PC-3 (cell line): Measurements from ENCODE around the gene RTP5.

ENCODE experiments used
- EZH2phosphoT487 ChIP-seq: fragments of 300-600 bp; sonication (generic); IDR thresholded peaks from 2 replicates; pipeline ENCODE4 v1.6.1; 2018; ENCODE audit warnings: mild to moderate bottlenecking, antibody characterized with exemption, low read length, borderline replicate concordance
- TF ChIP-seq, protein P1 (sequence below): fragments of 300-600 bp; sonication (generic); conservative IDR thresholded peaks from 2 replicates; pipeline ENCODE4 v1.5.1; 2017; ENCODE audit warnings: antibody characterized with exemption, low read depth, mild to moderate bottlenecking, low read length

DNA sequence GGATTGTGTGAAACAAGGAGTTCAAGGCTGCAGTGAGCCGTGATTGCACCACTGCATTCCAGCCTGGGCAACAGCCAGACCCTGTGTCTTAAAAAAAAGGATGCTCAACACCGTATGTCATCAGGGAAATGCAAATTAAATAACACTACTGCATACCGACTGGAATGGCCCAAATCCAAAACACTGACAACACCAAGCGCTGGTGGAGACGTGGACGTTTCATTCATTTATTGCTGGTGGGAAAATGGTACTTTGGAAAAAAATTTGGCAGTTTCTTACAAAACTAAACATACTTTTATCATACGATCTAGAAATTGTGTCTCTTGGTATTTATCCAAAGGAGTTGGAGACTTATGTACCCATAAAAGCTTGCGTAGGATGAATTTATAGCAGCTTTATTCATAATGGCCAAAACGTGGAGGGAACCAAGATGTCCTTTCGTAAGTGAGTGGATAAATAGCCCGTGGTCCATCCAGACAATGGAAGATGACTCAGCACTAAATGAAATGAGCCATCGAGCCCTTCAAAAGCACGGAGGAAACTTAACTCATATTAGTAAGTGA lies 36.3 kb upstream of the RTP5 start:
- TF ChIP-seq, protein P1, sequence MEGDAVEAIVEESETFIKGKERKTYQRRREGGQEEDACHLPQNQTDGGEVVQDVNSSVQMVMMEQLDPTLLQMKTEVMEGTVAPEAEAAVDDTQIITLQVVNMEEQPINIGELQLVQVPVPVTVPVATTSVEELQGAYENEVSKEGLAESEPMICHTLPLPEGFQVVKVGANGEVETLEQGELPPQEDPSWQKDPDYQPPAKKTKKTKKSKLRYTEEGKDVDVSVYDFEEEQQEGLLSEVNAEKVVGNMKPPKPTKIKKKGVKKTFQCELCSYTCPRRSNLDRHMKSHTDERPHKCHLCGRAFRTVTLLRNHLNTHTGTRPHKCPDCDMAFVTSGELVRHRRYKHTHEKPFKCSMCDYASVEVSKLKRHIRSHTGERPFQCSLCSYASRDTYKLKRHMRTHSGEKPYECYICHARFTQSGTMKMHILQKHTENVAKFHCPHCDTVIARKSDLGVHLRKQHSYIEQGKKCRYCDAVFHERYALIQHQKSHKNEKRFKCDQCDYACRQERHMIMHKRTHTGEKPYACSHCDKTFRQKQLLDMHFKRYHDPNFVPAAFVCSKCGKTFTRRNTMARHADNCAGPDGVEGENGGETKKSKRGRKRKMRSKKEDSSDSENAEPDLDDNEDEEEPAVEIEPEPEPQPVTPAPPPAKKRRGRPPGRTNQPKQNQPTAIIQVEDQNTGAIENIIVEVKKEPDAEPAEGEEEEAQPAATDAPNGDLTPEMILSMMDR, result no peak
- TF ChIP-seq EZH2phosphoT487, result no peak
